DMS153 treated with DMSO at 0.1 percent for 48 hours (cell line): ENCODE measurements around the gene TNFAIP2.
"Not testable (repeated sequence)": the region's sequence is repeated elsewhere in the genome, so short reads cannot be mapped to it uniquely, and the experiment has no call there.

ENCODE experiments used
- DNase-seq: peaks from one replicate; lab custom pipeline; 2025; ENCODE audit not compliant: unreplicated experiment; lab: John Stamatoyannopoulos, UW

TNFAIP2 gene

GRCh38 chr14:103105580-103106150 is 17.6 kb upstream of the TNFAIP2 start:
- no peak for DNase-seq

DNA sequence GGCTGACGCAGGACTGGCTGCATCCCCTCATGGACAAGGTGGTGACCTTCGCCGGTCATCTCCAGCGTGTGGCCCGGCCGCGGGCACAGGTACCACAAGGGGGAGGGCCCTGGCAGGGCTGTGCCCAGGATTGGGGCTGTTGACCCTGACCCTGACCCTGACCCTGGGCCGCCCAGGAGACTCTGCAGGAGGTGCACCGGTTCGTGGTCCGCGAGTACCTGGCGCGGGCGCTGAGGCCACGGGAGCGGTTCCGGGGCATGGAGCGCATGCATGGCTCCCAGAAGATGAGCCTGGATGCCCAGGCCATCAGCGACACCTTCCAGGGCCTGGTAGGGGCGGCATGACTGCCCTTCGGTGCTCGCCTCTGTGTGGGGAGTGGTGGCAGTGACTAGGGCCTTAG is 15.8 kb upstream of the TNFAIP2 start:
- DNase-seq: no peak

DNA sequence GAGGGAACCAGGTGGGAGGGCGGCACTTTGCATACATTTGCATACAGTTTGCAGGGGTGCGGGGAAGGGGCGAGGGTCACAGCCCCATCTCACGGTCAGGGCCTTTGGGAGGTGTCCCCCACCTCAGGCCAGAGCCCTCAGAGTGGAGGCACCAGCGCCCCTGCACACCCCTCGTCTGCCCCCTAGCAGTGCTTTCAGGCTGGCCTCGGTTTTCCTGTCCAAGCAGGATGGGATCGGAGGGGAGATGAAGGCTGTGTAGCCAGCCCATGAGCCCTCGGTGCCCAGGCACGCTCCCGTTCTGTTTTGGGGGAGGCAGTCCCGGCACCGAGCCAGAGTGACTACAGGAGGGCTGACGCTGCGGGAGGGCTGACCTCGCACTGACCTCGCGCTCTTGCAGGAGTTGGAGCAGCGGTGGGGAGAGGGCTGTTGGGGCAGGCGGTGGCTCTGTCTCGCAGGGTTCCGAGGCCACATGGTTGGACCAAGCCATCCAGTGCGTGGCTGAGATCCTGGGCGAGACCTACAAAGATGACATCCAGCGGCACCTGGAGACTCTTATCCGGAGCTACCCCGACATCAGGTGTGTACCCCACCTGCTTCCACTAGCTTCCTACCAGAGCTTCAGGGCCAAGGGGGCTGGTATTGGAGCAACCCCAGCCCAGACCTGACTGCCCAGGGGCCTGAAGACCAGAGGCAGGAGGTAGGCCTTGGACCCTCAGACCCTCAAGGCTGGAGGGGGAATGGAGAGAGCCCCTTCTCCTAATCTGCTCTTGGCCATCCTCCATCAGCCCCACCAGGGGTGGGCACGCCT is 15.1 kb upstream of the TNFAIP2 start:
- DNase-seq: no peak

DNA sequence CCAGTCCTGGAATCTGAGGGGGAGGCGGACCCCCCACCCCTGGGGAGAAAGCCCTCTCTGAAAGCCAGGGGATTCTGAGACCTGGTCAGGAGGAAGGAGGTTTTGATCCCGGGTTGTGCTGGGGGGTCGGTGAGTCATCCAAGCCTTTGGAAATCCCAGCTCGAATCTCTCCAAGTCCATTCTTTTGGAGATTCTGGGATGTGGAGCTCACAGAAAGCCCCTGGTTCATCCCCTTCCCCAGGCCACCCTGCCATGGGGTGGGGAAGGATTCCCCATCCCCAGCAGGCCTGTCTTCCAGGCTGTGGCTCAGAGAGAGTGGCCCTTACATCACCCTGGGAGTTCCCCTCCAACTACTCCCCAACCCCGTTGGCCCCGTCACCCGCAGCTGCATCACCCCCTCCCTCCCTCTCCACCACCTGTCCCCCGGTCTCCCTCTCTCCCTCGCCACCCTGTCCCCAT is 14.5 kb upstream of the TNFAIP2 start:
- DNase-seq: no peak

DNA sequence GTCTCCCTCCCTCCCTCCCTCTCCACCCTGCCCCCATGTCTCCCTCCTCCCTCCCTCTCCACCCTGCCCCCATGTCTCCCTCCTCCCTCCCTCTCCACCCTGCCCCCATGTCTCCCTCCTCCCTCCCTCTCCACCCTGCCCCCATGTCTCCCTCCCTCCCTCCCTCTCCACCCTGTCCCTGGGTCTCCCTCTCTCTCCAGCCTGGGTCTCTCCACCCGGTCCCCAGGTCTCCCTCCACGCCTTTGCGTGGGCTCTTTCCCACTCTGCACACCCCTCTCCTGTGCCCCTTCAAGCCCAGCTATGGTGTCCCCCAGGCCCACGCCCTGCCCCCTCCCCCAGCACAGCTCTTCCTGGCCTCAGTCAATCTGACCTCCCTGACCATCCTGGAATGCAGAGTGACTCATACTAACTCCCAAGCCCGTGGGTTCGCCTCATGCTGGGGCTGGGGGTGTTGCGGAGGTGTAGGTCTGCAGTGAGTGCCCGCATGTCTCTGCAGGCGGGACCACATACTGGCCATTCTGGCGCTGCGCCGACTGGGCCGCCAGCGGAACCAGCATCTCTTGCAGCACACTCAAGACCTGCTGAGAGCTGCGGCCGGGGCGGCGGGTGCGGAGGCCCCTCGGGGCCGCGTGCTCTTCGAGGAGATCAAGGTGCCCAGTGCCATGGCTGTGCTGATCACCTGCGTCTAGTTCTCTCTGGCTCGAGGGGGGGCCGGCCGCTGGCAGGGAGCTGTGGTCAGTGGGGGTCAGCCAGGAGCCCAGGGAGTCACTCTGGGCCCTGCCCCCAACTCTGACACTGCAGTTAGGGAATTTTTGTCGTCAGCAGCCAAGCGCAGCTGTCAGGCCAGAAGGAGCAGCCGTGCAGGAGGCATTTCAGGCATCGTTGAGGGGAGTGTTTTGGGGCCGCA is 13.5 kb upstream of the TNFAIP2 start:
- DNase-seq: no peak

DNA sequence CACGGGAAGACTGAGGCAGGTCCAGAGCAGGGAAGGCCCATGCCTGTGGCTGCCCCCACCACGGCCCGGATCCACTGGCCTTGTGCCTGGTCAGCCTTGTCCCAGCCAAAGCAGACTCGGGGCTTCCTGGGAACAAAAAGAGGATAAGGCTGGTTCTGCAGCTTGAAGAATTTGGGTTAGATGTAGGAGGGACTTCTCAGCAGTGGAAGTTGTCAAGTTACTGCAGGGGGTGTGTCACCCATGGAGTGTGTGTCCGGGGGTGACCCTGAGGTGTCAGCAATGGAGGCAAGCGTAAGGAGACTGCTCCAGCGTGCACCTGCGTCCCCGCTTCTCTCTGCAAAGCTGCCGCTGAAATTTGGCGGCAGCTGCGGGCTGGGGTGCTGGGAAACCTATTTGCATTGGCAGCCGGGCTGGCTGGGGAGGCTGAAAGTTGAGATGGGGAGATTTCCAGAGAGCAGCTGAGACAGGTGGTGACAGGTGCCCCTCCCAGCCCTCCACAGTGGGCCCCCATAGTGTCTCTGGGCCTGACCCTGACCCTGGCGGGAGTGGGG is 12.5 kb upstream of the TNFAIP2 start:
- DNase-seq: no peak

DNA sequence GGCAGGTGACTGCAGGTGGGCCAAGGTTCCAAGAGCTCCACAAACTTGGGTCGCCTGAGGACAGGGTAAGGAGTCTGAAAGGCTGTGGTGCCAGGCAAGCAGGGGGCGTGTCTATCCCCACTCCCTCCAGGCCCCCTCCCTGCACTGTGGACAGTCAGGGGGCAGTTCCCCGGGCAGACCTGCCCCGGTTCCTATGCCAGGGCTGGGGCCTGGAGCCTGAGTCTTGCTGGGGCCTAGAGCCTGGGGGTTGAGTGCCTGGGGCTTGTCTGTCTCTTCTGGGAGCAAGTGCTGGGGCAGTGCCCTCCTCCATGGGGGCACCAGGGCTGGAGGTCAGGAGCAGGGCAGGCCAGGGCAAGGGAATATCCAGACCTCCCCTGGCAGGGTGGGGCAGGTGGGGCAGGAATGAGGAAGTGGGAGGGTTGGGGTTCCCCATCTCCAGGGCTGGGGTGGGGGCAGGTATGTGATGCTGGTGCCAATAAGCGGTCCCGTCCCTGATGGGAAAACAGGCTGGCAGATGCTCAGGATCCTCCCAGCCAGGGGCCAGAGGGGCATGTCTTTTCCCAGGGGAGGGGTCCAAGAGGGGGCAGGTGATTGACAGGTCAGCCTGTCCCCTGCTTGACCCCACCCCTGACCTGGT is 11.9 kb upstream of the TNFAIP2 start:
- DNase-seq: no peak

DNA sequence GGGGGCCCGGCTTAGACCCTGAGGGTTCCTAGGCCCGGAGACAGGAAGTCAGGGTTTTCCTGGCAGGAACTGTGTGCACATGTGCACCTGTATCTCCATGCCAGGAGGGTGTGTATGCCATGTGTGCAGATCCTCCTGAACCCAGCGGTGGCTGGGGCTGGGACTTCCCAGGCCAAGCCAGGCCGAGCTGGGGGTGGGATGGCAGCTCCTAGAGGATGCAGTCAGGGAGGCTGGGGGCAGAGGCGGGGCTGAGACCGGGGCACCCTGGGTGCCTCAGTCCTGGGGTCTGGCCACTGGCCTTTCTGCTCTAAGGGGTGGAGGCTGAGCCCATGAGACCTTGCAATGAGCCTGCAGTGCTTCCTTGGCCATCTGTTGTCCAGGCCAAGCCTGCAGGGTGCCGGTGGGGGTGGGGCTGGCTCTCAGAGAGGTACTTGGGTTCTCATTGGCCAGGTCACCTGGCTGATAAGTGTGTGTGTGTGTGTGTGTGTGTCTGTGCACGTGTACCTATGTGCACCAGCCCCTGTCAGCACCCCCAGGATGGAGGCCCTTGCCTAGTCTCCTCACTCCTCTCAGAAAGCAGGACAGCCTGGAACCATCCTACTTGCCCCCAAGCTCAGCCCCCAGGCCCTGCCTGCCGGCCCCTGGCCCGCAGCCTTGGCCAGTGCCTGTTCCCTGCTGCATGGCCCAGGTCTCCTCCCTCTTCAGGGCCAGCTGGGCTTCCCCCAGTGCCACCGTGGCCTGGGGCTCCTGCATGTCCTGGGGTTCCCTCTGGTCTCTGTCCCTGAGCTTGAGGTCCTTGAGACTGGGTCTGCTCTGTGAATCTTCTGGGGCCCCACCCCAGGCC is 10.6 kb upstream of the TNFAIP2 start:
- no peak for DNase-seq

DNA sequence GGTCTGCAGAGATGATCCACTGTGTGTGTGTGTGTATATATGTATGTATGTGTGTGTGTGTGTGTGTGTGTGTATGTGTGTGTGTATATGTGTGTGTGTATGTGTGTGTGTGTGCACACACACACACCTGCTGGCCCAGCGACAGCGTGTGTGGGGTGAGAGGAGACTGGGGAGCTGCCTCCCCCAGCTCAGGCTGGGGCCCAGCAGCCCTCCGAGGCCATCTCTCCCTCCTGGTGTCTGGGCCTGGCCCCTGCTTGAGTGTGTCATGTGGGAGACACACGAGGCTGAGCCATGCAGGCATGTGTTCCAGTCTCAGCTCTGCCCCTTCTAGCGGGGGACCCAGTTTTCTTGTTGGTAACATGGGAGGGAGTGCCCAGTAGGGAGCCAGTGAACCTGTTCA is 10.0 kb upstream of the TNFAIP2 start:
- DNase-seq: no peak

DNA sequence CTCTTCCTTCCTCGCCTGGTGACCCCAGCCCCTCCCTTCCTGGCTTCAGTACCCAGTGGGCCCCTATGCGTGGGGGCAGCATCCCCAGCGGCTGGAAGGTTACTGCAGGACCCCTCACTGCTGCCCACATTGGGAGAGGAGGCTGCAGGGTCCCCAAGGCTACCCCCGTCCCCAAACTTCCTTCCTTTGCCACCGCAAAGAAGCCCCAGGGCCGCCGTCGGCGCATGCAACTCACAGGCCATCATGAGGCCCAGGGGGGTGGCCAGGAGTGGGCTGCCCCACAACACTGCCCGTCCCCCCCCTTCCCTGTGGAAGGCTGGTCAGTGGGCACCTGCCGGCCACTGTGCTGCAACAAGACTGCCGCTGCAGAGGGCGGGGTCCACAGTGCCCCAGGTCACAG is 9.5 kb upstream of the TNFAIP2 start:
- no peak for DNase-seq

DNA sequence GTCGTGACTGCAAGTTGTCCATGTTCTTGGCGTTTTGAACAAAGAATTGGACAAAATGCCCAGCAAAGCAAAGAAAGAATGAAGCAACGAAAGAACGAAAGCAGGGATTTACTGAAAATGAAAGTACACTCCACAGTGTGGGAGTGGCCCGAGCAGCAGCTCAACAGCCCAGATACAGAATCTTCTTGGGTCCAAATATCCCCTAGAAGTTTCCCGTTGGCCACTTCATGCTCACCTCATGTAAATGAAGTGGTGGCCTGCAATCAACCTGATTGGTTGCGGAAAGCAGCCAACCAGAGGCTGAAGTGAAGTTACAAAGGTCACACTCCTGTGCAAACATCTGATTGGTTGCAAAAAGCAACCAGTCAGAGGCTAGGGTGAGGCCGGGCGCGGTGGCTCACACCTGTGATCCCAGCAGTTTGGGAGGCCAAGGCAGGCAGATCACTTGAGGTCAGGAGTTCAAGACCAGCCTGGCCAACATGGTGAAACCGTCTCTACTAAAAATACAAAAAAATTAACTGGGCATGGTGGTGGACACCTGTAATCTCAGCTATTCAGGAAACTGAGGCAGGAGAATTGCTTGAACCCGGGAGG is 8.1 kb upstream of the TNFAIP2 start:
- DNase-seq: not testable (repeated sequence)

GRCh38 chr14:103115845-103116572 is 7.3 kb upstream of the TNFAIP2 start:
- DNase-seq: no peak

- DNase-seq: no peak
Observed at GRCh38 chr14:103116636-103117035, 6.6 kb upstream of the TNFAIP2 start.

DNA sequence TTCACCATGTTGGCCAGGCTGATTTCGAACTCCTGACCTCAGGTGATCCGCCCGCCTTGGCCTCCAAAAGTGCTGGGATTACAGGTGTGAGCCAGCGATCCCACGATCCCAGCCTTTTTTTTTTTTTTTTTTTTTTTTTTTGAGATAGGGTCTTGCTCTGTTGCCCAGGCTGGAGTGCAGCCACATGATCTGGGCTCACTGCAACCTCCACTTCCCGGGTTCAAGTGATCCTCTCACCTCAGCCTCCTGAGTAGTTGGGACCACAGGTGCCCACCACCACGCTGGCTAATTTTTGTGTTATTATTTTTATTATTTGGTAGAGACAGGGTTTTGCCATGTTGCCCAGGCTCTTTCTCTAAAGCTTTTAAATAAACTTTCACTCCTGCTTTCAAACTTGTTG is 5.8 kb upstream of the TNFAIP2 start:
- DNase-seq: not testable (repeated sequence)

GRCh38 chr14:103118018-103118662 is 5.1 kb upstream of the TNFAIP2 start:
- no peak for DNase-seq

- DNase-seq: no peak
Observed at GRCh38 chr14:103118663-103119404, 4.4 kb upstream of the TNFAIP2 start.

- not testable (repeated sequence) for DNase-seq
Observed at GRCh38 chr14:103119527-103119926, 3.7 kb upstream of the TNFAIP2 start.
